ENCODE measurements around the gene TNXB.
"Not testable (repeated sequence)": the region's sequence is repeated elsewhere in the genome, so short reads cannot be mapped to it uniquely, and the experiment has no call there.

The TNXB gene

DNA sequence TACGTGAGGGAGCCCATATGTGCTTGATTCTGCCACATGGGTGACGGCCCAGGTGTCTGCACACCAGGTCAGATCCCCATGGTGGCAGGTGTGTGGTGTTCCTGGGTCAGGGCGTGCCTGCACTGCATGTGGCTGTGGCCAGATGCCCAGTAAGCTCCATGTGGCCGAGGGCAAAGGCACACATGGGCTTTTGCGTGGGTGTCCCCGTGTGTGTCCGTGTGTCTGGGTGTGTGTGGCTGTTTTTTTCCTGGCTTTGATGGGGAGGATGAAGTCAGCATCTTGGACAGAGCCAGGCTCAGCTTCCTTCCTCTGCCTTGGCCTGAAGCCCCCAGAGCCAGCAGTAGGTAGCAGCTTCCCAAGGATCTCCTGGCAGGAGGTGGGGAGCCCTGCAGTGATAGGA is 1.5 kb upstream of the TNXB start:
- no peak for DNase-seq (ENCODE audit: low read depth)

DNA sequence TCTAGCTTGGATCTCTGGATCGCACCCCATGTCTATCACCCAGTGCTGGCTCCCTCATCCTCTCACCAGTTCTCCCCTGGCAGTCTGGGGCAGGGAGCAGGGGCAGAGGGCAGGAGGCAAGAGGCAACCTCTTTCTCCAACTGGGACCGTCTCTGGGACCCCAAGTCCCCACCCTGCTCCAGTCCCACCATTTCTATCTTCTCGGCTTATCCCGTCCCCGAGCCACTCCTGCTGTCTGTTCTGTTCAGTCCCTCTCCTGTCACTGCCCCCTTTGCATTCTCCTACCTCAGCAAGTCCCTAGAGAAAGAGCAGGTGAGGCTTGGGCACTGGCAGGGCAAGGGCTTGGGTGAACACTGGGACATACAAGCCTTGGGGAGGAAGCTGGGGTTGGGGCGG is 625 bp upstream of the TNXB start:
- no peak for DNase-seq (ENCODE audit: low read depth)

DNA sequence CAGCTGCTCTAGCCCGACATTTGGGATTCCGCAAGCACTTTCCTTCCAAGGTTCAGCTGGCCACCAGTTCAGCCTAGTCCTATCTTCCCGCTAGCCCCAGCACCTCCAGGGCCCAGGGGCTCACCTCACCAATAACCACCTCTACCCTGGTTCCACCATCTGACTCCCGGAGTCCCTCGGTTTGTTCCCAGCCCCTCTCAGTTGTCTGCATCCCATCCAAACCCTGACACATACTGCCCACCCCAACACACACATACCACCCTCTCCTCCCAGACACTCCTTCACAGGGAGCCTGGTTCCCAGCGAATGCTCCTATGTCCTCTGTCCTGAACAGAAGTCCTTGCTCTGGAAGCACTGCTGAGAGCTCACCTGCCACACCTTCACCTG is 418 bp downstream of the TNXB start:
- DNase-seq (ENCODE audit: low read depth), result no peak

DNA sequence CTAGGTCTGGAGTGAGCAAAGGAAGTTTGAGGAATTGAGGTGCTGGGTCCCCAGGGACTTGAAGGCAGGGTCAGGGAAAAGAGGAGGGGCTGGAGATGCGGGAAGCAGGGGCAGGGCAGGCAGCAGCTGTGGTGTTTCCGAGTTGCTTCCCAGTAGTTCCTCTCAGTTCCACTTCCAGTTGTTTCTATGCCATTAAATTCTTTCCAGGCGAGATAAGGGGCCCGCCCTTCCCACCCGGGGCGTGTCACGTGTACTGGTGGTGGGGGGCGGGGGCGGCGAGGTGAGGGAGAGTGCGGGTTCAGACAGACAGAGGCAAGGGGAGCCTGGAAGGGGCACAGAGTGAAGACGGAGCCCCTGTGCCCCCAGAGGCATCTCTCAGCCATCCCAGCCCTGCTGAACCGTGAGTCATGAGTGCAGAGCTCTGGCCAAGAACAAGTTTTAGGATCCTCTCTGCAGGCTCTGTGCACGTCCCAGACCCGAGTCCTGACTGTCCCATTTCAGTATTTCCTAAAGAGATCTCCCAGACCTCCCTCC is 977 bp downstream of the TNXB start:
- DNase-seq (ENCODE audit: low read depth), result peak; percentile 48

DNA sequence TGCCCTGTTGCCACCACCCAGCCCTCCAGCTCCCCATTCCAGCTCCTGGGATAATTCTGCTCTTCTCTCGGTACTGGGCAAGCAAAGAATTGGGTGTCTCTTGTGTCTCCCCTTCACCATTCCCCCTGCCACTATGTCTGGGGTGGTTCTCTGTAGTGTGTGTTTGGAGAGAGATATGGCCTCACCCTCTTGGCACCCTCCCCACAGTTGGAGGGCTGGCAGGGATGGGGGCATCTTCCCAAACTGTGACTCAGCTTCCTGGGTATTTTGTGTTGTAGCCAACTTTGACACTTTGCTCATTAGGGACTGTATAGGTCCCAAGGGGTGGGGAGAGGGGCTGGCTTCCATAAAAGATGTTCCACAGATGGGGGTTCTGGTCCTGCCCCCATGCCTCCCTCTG is 1.7 kb downstream of the TNXB start:
- DNase-seq (ENCODE audit: low read depth), result no peak

DNA sequence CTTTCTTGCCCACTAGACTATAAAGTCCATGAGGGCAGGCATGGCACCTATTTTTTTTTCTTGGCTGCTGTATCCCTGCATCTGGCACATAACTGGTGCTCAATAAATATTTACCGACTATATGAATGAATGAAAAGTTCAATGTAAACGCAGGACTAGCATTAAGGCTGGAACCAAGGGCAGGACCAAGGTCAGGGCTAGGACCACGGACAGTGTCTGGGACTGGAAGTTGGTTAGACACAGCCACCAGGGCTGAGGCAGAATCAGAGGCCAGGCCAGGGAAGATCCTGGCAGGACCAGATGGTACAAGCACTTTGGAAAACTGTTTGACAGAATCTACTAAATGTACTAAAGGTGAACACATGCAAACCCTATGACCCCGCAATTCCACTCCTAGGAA is 3.7 kb downstream of the TNXB start:
- DNase-seq (ENCODE audit: low read depth), result no peak

DNA sequence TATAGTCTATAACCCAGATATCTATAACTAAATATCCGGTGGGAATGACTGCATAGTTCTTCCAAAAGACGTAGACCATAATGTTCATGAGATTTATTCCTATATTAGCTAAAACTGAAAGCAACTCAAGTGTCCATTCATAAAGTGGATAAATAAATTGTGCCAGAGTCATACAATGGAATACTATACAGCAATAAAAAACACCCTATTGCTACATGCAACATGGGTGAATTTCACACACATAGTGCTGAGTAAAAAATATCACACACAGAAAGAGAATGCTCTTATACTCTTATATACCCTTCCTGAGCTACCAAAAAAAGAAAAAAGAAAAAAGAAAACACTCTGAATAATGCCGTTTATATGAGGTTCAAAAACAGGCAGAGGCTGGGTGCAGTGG is 6.9 kb downstream of the TNXB start:
- DNase-seq (ENCODE audit: low read depth), result no peak

DNA sequence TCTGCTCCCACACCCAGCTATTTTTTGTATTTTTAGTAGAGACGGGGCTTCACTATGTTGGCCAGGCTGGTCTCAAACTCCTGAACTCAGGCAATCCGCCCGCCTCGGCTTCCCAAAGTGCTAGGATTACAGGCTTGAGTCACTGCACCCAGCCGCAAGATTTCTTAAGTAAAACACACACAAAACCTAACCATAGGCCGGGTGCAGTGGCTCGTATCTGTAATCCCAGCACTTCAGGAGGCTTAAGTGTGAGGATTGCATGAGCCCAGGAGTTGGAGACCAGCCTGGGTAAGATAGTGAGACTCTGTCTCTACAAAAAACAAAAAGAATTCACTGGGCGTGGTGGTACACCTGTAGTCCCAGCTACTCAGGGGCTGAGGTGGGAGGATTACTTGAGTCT is 8.9 kb downstream of the TNXB start:
- not testable (repeated sequence) for DNase-seq (ENCODE audit: low read depth)

DNA sequence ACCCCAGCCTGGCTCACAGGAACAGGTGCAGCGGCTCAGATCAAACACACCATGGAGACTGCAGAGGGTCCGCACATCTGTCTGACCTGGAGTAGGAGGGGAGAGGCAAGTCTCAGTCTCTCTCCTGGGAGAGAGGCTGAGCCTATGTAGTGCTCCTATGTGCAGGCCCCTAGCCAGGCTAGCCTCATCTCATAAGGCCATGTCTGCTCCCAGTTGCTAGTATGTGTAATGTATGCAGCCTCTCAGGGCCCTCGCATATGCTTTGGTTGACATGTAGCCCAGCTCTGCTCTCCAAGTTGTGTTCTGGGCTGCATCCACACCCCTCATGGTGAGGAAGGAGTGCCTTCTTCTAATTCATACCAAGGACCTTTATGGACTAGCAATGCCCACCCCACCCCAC is 11.8 kb downstream of the TNXB start:
- no peak for DNase-seq (ENCODE audit: low read depth)

DNA sequence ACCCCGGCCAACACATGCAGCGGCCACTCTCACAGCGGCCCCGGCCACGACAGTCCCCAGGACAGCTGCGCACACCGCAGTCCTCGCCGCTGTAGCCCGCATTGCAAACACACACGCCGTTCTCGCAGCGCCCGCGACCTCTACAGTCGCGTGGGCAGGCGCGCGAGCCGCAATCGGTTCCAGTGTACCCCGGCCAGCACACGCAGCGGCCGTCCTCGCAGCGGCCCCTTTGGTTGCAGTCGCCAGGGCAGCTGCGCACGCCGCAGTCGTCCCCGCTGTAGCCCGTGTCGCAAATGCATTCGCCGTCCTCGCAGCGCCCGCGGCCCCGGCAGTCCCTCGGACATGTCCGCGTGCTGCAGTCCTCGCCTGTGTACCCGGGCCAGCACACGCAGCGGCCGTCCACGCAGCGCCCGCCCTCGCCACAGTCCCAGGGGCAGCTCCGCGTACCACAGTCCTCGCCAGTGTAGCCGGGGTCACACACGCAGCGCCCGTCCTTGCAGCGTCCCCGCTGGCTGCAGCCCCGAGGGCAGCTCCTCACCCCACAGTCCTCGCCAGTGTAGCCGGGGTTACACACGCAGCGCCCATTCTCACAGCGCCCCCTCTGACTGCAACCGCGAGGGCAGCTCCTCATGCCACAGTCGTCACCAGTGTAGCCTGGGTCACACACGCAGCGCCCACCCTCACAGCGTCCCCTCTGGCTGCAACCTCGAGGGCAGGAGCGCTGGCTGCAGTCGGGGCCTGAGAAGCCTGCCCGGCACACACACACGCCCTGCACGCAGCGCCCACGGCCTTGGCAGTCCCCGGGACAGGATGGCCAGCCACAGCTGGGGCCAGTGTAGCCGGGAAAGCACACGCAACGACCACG is 12.5 kb downstream of the TNXB start:
- no peak for DNase-seq (ENCODE audit: low read depth)

DNA sequence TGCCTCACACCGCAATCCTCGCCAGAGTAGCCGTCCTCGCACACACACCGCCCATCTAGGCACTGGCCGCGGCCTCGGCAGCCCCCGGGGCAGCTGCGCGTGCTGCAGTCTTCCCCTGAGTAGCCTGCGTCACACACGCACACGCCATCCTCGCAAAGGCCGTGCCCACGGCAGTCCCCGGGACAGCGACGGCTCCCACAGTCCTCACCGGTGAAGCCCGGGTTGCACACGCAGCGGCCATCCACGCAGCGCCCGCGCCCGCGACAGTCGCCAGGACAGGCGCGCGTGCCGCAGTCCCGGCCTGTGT is 13.1 kb downstream of the TNXB start:
- no peak for DNase-seq (ENCODE audit: low read depth)

DNA sequence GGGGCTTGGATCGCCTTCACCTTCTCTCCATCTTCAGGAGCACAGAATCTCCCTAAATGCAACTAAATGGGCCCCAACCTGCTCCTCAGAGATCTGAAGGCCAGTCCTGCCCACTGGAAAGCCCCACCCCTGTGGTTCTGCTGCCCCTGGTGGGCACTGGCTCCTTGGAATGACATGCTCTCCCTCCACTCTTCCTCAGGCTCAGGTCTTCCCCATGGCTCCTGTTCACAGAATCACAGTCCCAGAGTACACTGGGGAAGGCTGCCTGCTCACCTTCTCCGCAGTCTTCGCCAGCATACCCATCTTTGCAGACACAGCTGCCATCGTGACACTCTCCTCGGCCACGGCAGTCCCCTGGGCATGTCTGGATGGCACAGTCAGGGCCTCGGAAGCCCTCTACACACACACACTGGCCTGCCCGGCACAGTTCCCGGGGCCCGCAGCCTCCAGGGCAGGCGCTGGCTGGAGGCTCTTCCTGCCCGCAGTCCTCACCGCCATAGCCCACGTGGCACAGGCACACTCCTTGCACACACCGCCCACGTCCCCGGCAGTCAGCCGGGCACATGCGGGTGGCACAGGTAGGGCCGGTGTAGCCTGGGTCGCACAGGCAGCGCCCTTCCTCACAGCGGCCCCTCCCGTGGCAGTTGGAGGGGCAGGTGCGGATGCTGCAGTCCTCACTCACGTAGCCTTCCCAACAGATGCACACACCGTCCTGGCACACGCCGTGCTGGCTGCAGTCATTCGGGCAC is 13.6 kb downstream of the TNXB start:
- DNase-seq (ENCODE audit: low read depth), result no peak

DNA sequence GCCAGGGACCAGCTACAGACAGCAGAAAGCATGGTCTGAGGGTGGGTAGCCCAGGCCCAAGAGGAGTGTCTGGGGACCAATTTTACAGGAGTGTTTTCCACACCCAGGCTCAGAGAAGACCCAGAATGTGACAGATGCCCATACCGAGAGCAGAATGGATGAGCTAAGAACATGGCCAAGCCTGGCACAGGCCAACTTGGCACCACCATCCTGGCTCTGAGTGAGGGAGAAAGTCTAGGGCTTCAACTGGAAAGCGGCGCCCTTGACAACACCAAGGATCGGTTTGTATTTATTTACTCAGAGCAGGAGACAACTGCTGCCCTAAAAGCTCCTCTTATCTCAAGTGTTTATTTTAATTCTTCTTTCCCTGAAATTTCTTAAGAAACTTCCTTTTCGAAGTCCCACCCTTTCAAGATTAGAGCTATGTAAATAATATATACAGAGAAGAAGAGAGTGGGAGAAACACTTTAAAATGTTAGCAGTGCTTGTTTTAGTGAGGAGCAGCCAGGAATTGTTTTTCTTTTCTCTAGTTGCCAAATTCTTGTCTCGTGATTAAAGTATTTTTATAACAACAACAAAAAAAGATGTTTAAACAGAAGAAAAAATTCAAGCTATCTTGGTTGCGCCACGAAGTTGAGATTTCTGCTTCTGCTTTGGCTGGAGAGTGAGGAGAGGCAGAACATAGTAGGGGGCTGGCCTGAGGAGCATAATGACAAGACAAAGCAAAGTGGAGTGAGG is 16.2 kb downstream of the TNXB start:
- DNase-seq (ENCODE audit: low read depth), result no peak

DNA sequence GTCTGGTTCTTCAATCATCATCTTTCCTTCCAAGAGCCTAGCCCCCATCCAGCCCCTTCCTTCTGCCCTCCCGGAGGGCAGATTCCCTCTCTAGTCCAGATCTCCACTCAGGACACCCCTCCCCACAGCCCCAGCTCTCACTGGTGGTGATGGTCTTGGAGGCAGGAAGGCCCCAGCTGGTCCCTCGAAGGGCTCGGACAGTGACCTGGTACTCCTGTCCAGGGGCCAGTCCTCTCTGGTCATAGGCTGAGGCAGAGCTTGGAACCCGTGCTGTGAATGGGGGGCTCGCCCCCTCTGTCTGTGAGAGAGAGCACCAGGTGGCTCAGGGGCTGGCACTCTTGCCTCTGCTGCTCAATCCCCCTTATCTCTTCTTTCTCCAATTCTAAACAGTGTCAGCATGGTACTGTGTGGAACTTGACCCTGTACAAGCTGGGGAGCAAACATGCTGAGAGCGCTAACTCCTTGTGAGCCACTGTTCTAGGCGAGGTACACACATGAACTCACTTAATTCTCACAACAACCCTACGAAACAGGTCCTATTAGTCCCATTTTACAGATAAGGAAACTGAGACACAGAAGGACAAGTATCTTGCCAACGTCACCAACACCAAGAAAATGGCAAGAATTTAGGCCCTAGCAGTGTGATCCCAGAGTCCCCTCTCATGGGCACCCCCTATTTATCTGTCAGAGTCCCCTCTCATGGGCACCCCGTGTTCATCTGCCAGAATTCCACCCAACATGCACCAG is 19.9 kb downstream of the TNXB start:
- no peak for DNase-seq (ENCODE audit: low read depth)

DNA sequence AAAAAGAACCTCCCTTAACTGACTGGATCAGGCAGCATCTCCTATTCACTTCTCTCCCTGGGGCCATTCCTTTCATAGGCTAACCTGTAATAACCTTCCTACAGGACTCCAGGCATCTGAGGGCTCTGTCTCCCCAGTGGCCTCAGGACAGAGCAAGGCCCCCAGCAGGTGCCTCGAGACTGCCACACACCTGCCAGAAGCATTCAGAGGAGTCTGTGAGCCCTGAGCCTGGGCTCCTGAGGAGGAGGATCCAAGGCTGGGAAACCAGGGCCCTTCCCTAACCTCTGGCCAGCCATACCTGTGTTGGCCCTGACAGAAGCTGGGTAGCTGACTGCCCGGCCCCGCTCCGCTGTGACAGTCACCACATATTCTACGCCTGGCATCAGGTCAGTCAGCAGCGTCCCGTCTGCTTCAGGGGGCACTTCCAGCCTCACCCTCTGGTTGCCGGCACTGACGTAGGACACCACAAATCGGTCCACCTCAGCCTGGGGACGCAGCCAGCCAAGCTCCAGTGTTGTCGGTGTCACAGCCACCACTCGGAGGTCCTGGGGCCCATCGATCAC is 20.6 kb downstream of the TNXB start:
- DNase-seq (ENCODE audit: low read depth), result no peak

DNA sequence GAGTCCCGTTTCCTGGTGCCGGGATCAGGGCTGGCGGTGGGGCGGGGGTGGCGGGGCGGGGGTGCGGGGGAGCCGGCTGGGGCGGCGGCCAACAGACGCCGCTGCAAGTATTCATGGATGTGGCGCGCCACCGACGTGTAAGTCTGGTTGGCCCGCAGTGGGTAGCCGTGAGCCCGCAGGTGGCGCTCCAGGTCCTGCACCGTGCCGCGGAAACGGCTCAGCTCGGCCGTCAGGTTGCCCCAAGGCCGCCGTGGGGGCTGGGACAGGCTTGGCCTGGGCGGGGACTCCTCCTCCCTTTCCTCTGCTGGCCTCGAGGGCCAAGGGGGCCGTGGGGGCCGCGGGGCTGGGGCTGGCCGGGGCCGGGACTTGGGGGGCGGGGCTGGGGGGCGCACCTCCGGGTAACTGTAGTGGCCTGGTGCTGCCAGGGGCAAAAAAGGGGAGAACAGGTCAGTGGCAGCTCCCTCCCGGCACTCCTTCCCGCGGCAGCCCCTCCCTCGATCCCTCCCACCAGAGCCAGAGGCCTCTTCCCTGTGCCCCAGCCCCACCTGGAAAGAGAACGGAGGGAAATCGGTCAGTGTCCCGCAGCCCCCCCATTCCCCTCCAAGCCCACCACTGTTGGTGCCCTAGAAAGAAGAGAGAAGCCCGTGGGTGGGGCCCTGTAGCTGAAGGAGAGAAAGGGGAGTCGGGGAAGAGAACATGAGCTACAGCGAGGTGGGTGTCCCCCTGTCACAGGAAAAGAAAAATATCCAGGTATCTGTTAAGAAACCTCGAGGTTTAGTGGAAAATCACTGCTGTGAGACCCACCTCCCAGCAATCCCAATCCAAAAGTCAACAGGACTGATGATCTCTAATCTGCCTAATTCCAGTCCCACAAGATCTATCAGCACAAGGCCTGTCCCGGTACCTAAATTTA is 21.3 kb downstream of the TNXB start:
- no peak for DNase-seq (ENCODE audit: low read depth)

DNA sequence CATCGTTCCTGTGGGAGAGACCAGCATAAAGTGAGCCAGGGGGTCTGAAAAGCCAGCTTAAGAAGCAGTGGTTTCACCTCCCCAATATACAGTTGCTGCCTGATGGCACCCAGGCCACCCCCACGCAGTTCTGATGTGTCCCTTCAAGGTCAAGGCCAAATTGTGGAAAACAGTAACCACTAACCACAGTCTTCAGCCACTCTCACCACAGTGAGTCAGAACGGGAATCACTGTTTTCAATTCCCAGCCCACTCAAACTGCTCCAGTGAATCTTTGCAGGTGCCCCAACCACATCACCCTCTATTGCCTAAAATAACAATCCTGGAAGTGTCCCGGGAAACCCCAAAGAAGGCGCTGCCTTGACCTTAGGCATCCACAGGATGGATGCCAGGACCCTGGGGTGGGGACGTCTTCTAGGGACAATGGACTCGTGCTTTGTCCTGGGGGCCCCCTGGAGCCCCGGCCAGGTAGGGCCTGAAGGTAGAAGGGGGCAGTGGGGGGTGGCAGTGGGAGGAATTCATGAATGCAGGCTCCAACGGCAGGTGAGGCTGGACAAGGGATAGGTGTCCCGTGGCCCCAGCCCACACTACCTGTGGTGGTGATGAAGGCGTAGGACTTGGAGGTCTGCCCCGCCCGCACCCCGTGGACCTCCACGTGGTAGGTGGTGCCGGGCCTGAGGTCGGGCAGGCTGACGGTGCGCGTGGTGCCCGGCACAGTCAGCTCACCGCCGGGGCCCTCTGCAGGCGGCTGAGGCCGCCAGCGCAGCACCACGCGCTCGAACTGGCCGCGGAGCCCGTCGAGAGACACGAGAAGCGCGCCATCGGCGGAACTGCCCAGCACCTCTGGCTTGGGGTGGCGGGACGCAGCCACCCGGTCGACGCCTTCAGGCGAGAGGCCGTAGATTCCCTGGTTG is 22.2 kb downstream of the TNXB start:
- DNase-seq (ENCODE audit: low read depth), result peak; percentile 60

DNA sequence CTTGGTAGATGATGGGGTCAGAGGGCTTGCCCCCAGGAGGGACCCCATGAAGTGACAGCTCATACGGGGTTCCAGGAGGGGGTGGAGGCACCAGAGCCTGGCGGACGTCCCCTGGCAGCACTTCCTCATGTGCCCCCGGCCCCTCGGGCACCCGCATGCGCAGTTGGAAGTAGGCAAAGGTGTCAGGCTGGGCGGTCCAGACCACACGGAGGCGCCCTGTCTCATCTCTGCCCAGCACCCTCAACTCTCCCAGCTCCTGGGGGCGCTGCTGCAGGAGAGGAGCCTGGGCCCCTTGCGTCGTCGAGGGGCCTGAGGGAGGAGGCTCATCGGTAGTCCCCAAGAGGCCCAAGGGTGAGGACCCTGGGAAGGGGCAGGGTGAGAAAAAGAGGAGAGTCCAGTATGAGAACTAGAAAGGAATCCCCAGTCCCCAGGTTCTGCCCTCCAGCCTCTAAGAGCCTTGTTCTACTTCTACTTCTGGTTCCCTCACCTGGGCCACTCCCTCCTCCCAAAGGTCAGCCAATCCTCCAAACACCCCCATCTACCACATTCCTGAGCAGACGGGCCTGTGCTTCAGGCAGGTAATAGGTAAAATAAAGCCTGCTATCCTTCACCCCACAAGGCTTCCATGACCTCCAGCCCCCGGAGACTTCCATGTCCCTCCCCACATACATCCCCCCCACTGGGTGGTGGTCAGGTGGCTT is 23.2 kb downstream of the TNXB start:
- no peak for DNase-seq (ENCODE audit: low read depth)

DNA sequence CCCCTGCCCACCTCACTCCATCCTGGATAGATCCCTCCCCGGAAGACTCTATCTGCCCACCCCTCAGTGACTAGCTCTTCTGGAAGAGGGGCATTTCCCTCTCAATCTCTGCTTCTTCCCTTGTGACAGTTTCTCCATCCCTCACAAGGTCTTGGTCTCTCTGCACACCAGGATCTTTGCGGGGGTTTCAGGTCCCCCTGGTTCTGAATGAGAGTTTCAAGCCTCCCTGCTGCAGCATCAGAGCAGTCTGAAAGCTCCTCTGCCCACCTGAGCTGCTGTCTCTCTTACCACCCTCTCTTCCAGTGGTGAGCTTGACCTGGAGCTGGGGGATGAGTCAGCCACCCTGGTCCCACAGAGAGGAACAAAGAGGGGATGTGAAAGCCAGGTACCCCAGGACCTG is 24.4 kb downstream of the TNXB start:
- no peak for DNase-seq (ENCODE audit: low read depth)

Data from stromal cell of bone marrow (primary cell).